Stomach (tissue), 9 donors: Measurements from ENCODE around the gene ANKS1A. TPM values are rescaled to one million over a fixed set of nuclear protein-coding genes. Genes with fewer than 3 reads are reported as not detected.
"Not testable (repeated sequence)": the region's sequence is repeated elsewhere in the genome, so short reads cannot be mapped to it uniquely, and the experiment has no call there.

Experiments
- DNase-seq, 2 donors: peaks; one replicate each; pipeline versions ENCODE4 v3.0.0 to v3.0.0-alpha.2; 2013 to 2019
- H3K27ac ChIP-seq, 5 donors: fragments of 200-600 bp in 4 of 5; sonication (generic) in 4 of 5; one replicate each; pipeline ENCODE4 v1.5.1; 2013 to 2019; ENCODE audit warnings: mild to moderate bottlenecking in 1 of 5, moderate library complexity in 1 of 5
- H3K27me3 ChIP-seq, 3 donors: fragments of 200-600 bp; sonication (generic); one replicate each; pipeline ENCODE4 v1.5.1; 2017 to 2019; ENCODE audit warnings: mixed run types in 1 of 3
- H3K36me3 ChIP-seq, 4 donors: fragments of 200-600 bp; sonication (generic); 1 replicate in 3 of 4; 2 replicates in 1 of 4; pipeline ENCODE4 v1.5.1; 2016 to 2019
- H3K4me1 ChIP-seq, 4 donors: fragments of 200-600 bp; sonication (generic); one replicate each; pipeline ENCODE4 v1.5.1; 2016 to 2019
- H3K4me3 ChIP-seq, 4 donors: fragments of 200-600 bp; sonication (generic) in 3 of 4; one replicate each; pipeline ENCODE4 v1.5.1; 2016 to 2019; ENCODE audit warnings: mild to moderate bottlenecking in 1 of 4
- H3K9me3 ChIP-seq, 4 donors: fragments of 200-600 bp; sonication (generic); one replicate each; pipeline ENCODE4 v1.5.1; 2016 to 2019
- EP300 ChIP-seq: sonication (generic); formaldehyde crosslinking; IDR thresholded peaks from one replicate; pipeline ENCODE4 v1.6.1; 2017; ENCODE audit warnings: antibody characterized with exemption
- POLR2A ChIP-seq, 4 donors: fragments of 450-650 bp; IDR thresholded peaks; one replicate each; pipeline ENCODE4 v1.6.1; 2016; ENCODE audit warnings: antibody characterized with exemption in 4 of 4, control low read depth in 2 of 4, mild to moderate bottlenecking in 1 of 4, moderate library complexity in 1 of 4
- POLR2AphosphoS5 ChIP-seq, 3 donors: sonication (generic); formaldehyde crosslinking; IDR thresholded peaks; one replicate each; pipeline ENCODE4 v1.6.1; 2016; ENCODE audit warnings: antibody characterized with exemption in 3 of 3
- WGBS, 5 donors: extraction: QIAGEN DNeasy Blood & Tissue Kit in 3 of 5; methylation state at CpG; one replicate each; pipeline versions ENCODE4 v1.1.5 to v1.1.7; 2013 to 2018; 5-methylcytosine and 5-hydroxymethylcytosine counted together
- intact Hi-C: fragments of 100-400 bp; cut with DNase I; formaldehyde crosslinking; loops from one replicate; pipeline ENCODE4 v1.15.1; 2023; ENCODE audit warnings: low total_unique reads
- polyA plus RNA-seq, 3 donors: library from polyadenylated mRNA; stranded (reverse); fragments of 200-250 nt; gene quantifications; one replicate each; pipeline ENCODE4 v1.2.3, GENCODE V29; 2013
- total RNA-seq, 5 donors: library from RNA; depleted of rRNA; stranded (reverse); fragments of >200 nt; gene quantifications; one replicate each; pipeline versions ENCODE4 v1.1.0 to v1.2.3, GENCODE V29; 2014 to 2016
- TF ChIP-seq, protein P1 (sequence below), 7 experiments: fragments of 450-650 bp in 4 of 7; fragments of 200-600 bp in 3 of 7; sonication (generic) in 3 of 7; IDR thresholded peaks; one replicate each; pipeline ENCODE4 v1.5.1; 2016 to 2019; ENCODE audit warnings: antibody characterized with exemption in 7 of 7, control low read depth in 2 of 7, mild to moderate bottlenecking in 1 of 7
- donor health status: healthy with polysubstance abuse.
- donor health status: Bipolar disorder and iron deficiency.
- donor health status: healthy.

ANKS1A gene
- total and polyA plus RNA-seq, 8 donors = 6.1 to 40.6 (median 21.5) TPM

- WGBS, 5 donors = 73 to 93% (median 86%) methylated on average over 2 of the region's 2 CpGs
- H3K27me3 ChIP-seq = no peaks in the 10 kb centered on the region
- DNase-seq = no peak
- peak overlapping the region in 1 of 5 donors; percentile 49 for H3K27ac ChIP-seq
- H3K4me1 ChIP-seq = peaks cover 0 to 14% (median 6%) of the 10 kb centered on the region in 4 donors
- H3K4me3 ChIP-seq = no peak overlapping the region
- TF ChIP-seq POLR2AphosphoS5 (IDR thresholded peaks at IDR 0.05) (no peak), EP300 (no peak), POLR2A (IDR thresholded peaks at IDR 0.05) (no peak)
- TF ChIP-seq, protein P1, sequence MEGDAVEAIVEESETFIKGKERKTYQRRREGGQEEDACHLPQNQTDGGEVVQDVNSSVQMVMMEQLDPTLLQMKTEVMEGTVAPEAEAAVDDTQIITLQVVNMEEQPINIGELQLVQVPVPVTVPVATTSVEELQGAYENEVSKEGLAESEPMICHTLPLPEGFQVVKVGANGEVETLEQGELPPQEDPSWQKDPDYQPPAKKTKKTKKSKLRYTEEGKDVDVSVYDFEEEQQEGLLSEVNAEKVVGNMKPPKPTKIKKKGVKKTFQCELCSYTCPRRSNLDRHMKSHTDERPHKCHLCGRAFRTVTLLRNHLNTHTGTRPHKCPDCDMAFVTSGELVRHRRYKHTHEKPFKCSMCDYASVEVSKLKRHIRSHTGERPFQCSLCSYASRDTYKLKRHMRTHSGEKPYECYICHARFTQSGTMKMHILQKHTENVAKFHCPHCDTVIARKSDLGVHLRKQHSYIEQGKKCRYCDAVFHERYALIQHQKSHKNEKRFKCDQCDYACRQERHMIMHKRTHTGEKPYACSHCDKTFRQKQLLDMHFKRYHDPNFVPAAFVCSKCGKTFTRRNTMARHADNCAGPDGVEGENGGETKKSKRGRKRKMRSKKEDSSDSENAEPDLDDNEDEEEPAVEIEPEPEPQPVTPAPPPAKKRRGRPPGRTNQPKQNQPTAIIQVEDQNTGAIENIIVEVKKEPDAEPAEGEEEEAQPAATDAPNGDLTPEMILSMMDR (IDR thresholded peaks at IDR 0.05) = no peak
- H3K9me3 ChIP-seq = no peaks in the 10 kb centered on the region
- intact Hi-C loops = no loop called here
- peaks cover 23 to 86% (median 72%) of the 10 kb centered on the region in 4 donors for H3K36me3 ChIP-seq
Observed at GRCh38 chr6:34990971-34991560, 102.0 kb downstream of the ANKS1A start.

DNA sequence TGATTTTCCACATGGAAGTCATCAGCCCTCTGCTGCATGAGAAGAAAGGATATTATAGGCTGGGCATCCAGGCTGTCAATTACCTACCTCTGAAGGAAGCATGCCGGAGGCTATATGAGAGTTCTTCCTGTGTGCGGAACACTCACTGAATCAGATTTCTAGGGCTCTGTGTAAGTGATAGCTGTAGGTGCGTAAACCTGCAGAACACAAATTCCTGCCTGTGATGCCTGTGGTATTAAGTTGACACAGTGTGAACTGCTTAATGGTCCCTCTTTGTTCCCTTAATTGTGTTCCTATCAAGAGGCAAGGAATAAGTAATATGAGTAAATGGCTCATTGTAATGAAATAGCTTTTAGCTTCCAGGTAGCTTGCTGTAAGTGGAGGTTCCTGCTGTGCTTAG, 103.3 kb downstream of the ANKS1A start:
- H3K9me3 ChIP-seq = no peaks in the 10 kb centered on the region
- peaks cover 19 to 77% (median 70%) of the 10 kb centered on the region in 4 donors for H3K36me3 ChIP-seq
- WGBS, 5 donors = 94 to 97% (median 97%) methylated on average over 3 of the region's 3 CpGs
- DNase-seq = no peak
- no peaks in the 10 kb centered on the region for H3K27me3 ChIP-seq
- TF ChIP-seq EP300 = no peak
- TF ChIP-seq, protein P1 (IDR thresholded peaks at IDR 0.05) = no peak
- no peak for TF ChIP-seq POLR2A (IDR thresholded peaks at IDR 0.05)
- no peak for TF ChIP-seq POLR2AphosphoS5 (IDR thresholded peaks at IDR 0.05)
- peaks cover 0 to 4% (median 1%) of the 10 kb centered on the region in 4 donors for H3K4me1 ChIP-seq
- H3K27ac ChIP-seq = no peak overlapping the region
- H3K4me3 ChIP-seq = no peak overlapping the region
- intact Hi-C loops = no loop called here

GRCh38 chr6:34993213-34993612, 104.2 kb downstream of the ANKS1A start:
- H3K27me3 ChIP-seq = no peaks in the 10 kb centered on the region
- WGBS, 5 donors = 93 to 99% (median 96%) methylated on average over 3 of the region's 3 CpGs
- no peak for DNase-seq
- no peak overlapping the region for H3K27ac ChIP-seq
- no peaks in the 10 kb centered on the region for H3K9me3 ChIP-seq
- peaks cover 19 to 81% (median 68%) of the 10 kb centered on the region in 4 donors for H3K36me3 ChIP-seq
- no peak for TF ChIP-seq EP300
- TF ChIP-seq, protein P1 (IDR thresholded peaks at IDR 0.05) = no peak
- TF ChIP-seq POLR2AphosphoS5 (IDR thresholded peaks at IDR 0.05) = no peak
- TF ChIP-seq POLR2A (IDR thresholded peaks at IDR 0.05) = no peak
- peaks cover 0 to 3% (median 0%) of the 10 kb centered on the region in 4 donors for H3K4me1 ChIP-seq
- no peak overlapping the region for H3K4me3 ChIP-seq
- intact Hi-C loops = no loop called here

DNA sequence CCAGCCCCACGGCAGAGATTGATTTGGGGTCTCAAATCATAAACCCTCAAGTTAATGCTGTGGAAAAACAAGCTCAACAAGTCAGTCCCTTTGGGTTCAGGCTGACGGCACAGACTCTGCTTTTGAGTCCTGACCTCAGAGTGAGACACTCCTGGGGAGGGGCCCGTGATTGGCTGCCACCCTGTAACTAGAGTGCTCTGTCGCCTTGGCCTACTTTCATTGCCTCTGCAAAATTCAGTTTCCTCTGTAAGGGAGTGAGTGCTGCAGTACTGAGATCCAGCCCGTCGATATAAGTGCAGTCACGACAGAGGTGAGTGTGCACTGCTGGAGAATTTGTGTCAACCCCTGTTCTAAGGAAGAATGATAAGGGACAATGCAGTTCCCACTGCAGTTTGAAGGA, 105.6 kb downstream of the ANKS1A start:
- H3K9me3 ChIP-seq = no peaks in the 10 kb centered on the region

DNA sequence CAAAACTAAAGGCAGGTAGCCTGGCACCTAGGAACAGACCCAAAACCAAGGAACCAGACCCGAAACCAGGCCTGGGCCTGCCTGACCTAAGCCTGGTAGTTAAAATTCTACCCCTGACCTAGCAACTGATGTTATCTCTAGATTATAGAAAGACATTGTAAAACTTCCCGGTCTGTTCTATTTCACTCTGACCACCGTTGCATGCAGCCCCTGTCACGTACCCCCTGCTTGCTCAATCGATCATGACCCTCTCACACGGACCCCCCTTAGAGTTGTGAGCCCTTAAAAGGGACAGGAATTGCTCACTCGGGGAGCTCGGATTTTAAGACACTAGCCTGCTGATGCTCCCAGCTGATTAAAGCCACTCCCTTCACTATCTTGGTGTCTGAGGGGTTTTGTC, 109.4 kb downstream of the ANKS1A start:
- H3K4me1 ChIP-seq, H3K27ac ChIP-seq, H3K27me3 ChIP-seq, H3K9me3 ChIP-seq, DNase-seq, intact Hi-C loops, H3K4me3 ChIP-seq: not testable (repeated sequence)
- whole genome bisulfite sequencing, 5 donors = 94 to 97% (median 95%) methylated on average over 8 of the region's 8 CpGs
- peaks cover 10 to 63% (median 53%) of the 10 kb centered on the region in 4 donors for H3K36me3 ChIP-seq

More for the DNA sequence above, 105.6 kb downstream of the ANKS1A start:
- peaks cover 0 to 3% (median 0%) of the 10 kb centered on the region in 4 donors for H3K4me1 ChIP-seq
- TF ChIP-seq, protein P1 (IDR thresholded peaks at IDR 0.05) = no peak
- TF ChIP-seq EP300 (no peak), POLR2AphosphoS5 (IDR thresholded peaks at IDR 0.05) (no peak), POLR2A (IDR thresholded peaks at IDR 0.05) (no peak)
- WGBS, 5 donors = 84 to 92% (median 87%) methylated on average over 7 of the region's 7 CpGs
- intact Hi-C loops = no loop called here
- no peak for DNase-seq
- H3K27me3 ChIP-seq = no peaks in the 10 kb centered on the region
- peaks cover 14 to 77% (median 65%) of the 10 kb centered on the region in 4 donors for H3K36me3 ChIP-seq
- no peak overlapping the region for H3K4me3 ChIP-seq
- H3K27ac ChIP-seq = no peak overlapping the region

DNA sequence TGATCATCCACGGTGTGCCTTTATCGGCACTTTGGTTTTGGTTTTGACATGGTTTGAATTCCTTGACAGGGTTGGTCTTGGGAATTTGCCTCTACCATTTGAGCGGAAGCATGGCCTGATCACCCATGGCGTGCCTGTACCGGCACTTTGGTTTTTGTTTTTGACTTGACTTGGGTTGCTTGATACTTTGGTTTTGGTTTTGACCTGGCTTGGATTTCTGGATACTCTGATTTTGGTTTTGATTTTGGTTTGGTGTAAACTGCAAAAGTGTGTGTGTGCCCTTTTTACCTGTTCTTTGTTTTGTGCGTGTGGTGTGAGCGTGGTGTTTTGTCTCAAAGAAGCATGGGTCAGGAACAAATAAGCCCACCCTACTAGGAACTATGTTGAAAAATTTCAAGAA, 110.1 kb downstream of the ANKS1A start:
- H3K4me1 ChIP-seq, H3K27me3 ChIP-seq, intact Hi-C loops, H3K4me3 ChIP-seq, DNase-seq, H3K9me3 ChIP-seq, H3K27ac ChIP-seq: not testable (repeated sequence)
- 88 to 99% (median 97%) methylated on average over 7 of the region's 7 CpGs for whole genome bisulfite sequencing, 5 donors
- H3K36me3 ChIP-seq = peaks cover 10 to 62% (median 49%) of the 10 kb centered on the region in 4 donors

GRCh38 chr6:34999962-35000361, 110.9 kb downstream of the ANKS1A start:
- H3K9me3 ChIP-seq, H3K27me3 ChIP-seq, H3K27ac ChIP-seq, H3K4me3 ChIP-seq, H3K4me1 ChIP-seq, DNase-seq, intact Hi-C loops: not testable (repeated sequence)
- peaks cover 5 to 54% (median 42%) of the 10 kb centered on the region in 4 donors for H3K36me3 ChIP-seq
- WGBS, 5 donors = 72 to 88% (median 82%) methylated on average over 4 of the region's 4 CpGs
